ES-I3 (cell line): ENCODE results near the gene SLC35A5.
A peak's percentile ranks its signal among the peaks of the same experiment; 100 is the strongest.
"Not testable (repeated sequence)": the region's sequence is repeated elsewhere in the genome, so short reads cannot be mapped to it uniquely, and the experiment has no call there.

Experiments used
- H3K36me3 ChIP-seq: 2 replicates; pipeline ENCODE4 v1.6.1; 2013; ENCODE audit warnings: mild to moderate bottlenecking, low read length, control low read depth, moderate library complexity; ENCODE audit not compliant: insufficient read depth
- H3K4me1 ChIP-seq: 2 replicates; pipeline ENCODE4 v1.6.1; 2013; ENCODE audit warnings: mild to moderate bottlenecking, control low read depth, low read length; ENCODE audit not compliant: insufficient read depth
- H3K9ac ChIP-seq: 2 replicates; pipeline ENCODE4 v1.6.1; 2013; ENCODE audit warnings: low read depth, mild to moderate bottlenecking, low read length, moderate library complexity
- H3K9me3 ChIP-seq: 2 replicates; pipeline ENCODE4 v1.6.1; 2013; ENCODE audit warnings: mild to moderate bottlenecking, low read length, moderate library complexity; ENCODE audit not compliant: control insufficient read depth, insufficient read depth

Gene SLC35A5, protein sequence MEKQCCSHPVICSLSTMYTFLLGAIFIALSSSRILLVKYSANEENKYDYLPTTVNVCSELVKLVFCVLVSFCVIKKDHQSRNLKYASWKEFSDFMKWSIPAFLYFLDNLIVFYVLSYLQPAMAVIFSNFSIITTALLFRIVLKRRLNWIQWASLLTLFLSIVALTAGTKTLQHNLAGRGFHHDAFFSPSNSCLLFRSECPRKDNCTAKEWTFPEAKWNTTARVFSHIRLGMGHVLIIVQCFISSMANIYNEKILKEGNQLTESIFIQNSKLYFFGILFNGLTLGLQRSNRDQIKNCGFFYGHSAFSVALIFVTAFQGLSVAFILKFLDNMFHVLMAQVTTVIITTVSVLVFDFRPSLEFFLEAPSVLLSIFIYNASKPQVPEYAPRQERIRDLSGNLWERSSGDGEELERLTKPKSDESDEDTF

DNA sequence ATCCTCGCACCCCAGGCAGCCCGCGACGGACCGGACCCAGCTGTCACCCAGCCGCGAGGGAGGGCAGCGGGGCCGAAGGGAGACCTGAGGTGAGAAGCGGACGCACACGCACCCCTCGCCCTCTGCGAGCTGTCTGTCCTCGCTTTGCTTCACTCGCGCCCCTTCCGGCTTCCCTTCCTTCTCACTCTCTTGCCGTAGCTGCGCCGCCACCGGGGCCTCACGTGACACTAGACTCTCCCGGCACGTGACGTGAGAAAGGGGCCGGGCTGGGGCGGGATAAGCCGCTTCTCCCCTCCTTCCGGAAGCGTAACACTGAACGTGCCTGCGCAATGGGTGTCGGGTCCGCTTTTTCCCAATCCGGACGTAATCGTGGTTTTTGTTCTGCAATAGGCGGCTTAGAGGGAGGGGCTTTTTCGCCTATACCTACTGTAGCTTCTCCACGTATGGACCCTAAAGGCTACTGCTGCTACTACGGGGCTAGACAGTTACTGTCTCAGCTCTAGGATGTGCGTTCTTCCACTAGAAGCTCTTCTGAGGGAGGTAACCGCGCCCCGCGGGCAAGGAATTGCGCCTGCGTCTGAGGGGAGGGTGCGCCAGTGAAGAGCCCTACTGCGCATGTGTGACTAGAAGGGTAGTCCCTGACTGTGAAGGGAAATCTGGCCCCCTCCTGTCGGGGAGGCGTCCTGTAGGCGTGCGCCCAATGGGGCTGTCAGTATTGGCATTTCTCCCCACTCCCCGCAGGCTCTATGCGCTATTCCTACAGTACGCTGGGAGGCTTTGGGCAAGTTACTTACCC is at the start of gene SLC35A5, which contains the start of gene ATG3:
SLC35A5 (plus strand) TSS at position 312 of the 796 bp plus-strand sequence. CDS start 1,359 bp downstream, outside the sequence.
ATG3 (minus strand) TSS at position 229 of the 796 bp plus-strand sequence. CDS start 434 bp downstream, outside the sequence.
- H3K9me3 ChIP-seq: no peaks in the 10 kb centered on the region
- no peaks in the 10 kb centered on the region; the same call in 1 of the 2 replicates for H3K36me3 ChIP-seq
- H3K9ac ChIP-seq: peak within 1 kb of the TSS; percentile 84
- peaks cover 25% of the 10 kb centered on the region for H3K4me1 ChIP-seq

DNA sequence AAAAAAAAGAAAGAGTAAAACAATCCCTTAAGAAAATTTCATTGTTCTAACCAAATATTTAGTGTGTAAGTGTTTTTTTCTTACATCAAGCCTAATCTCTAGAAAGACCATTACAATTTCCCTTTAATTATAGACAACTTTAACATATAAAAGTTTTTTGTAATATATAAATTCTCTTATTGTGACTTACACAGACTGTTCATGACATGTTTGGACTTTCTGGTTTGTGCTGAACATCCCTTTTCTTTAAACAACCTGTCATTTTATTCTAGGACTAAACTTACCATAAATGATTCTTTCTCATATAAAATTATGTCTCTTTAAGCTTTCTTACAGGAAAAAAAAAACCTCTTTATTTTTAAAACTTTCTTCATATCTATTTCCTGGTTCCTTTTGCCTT is 49.5 kb upstream of the SLC35A5 start:
- Histone ChIP-seq H3K4me1 (no peaks in the 10 kb centered on the region; the same call in 1 of the 2 replicates), H3K36me3 (no peaks in the 10 kb centered on the region), H3K9ac (no peak overlapping the region), H3K9me3 (peaks cover 21% of the 10 kb centered on the region; the same call in 1 of the 2 replicates)

DNA sequence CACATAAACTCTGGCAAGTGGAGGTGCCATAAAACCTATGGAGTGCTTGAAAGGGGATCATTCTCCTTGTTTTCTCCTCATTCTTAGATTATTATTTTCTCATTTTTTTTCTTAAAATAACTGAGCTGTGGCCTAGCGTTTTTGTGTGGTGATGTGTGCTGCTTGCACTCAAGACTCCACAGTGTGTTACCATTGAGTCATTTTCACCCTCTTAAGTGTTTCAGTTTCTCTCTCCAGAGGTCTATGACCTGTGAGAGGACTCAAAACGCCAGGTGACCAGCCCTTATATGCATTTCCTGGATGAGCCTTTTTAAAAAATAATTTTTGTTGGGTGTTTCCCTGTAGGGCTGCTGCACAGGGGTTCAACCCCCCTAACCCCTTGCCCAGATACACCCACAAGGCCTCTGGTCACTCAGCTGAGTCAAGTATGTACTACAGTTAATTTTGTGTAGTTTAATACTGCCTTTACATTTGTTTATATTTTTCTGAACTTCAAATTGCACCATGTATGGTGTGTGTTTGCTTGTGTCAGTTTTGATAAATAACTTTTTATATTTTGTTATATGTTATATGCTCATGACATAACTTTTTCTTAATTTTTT is 47.2 kb upstream of the SLC35A5 start:
- H3K4me1 ChIP-seq: no peaks in the 10 kb centered on the region; the same call in 1 of the 2 replicates
- peaks cover 21% of the 10 kb centered on the region; the same call in 1 of the 2 replicates for H3K9me3 ChIP-seq
- no peaks in the 10 kb centered on the region for H3K36me3 ChIP-seq
- no peak overlapping the region for H3K9ac ChIP-seq

DNA sequence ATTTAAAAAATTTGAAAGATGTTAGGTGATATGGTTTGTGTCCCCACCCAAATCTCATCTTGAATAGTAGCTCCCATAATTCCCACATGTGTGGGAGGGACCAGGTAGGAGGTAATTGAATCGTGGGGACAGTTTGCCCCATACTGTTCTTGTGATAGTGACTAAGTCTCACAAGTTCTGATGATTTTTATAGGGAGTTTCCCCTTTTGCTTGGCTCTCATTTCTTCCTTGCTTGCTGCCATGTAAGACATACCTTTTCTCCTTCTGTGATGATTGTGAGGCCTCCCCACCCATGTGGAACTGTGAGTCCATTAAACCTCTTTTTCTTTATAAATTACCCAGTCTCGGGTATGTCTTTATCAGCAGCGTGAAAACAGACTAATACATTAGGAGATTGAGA is 42.9 kb upstream of the SLC35A5 start:
- H3K9me3 ChIP-seq, H3K4me1 ChIP-seq, H3K36me3 ChIP-seq, H3K9ac ChIP-seq: not testable (repeated sequence)

DNA sequence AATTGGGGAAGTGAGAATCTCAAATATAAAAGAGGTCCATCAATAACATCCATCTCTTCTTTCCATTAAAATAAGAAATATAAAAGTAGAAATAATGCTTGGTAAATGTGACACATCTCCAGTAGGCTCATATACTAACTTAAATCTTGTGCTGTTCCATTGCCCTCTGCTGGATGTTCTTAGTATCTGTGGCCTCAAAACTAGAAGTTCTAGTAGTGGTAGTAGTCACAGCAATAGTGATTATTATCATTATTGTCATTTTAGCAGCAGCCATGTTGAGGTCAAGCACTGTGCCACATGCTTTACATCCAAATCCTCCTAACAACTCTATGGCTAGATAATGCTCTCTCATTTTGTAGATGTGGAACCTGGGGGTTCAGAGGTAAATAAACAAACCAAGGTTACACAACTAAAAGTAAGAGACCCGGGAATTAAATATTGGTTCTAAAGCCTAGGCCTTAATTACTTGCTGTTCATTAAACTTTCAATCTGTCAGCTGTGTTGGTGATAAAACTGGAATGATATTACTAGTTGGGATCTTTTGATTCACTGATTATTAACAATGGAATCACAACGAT is 42.3 kb upstream of the SLC35A5 start:
- H3K4me1 ChIP-seq: peaks cover 3% of the 10 kb centered on the region; the same call in 1 of the 2 replicates
- H3K9me3 ChIP-seq: no peaks in the 10 kb centered on the region; the same call in 1 of the 2 replicates
- no peaks in the 10 kb centered on the region for H3K36me3 ChIP-seq
- H3K9ac ChIP-seq: no peak overlapping the region

DNA sequence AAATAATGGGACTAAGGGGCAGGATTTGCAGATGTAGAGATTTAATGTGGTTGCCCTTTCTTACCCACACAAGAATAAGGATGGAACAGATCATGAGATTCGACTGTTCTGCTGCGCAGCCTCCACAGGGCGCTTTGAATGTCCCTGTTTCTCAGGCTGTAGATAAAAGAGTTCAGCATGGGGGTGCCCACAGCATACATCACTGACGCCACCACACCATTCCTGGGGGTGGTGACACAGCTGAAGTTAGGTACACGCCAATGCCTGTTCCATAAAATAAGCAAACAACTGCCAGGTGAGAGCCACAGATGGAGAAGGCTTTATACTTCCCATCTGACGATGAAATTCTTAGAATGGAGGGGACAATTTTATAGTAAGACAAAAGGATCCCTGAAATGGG is 37.7 kb upstream of the SLC35A5 start:
- H3K4me1 ChIP-seq, H3K36me3 ChIP-seq, H3K9me3 ChIP-seq, H3K9ac ChIP-seq: not testable (repeated sequence)

DNA sequence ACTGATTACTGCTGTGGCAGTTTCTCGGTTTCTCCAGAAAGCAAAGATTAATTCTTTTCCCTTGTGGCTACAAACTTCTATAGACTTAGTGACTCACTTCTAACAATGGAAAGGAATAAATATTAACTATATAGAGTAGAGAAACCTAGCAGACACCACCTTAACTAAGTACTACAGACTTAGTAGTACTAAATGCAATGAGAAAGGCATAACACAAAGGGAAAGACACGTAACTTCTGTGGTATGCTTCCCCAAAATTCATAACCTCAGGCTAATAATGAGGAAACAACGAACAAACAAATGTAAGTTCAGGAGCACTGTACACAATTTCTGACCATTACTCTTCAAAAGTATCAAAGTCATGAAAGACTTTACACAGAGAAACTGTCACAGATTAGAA is 31.3 kb upstream of the SLC35A5 start:
- H3K9ac ChIP-seq: no peak overlapping the region
- no peaks in the 10 kb centered on the region; the same call in 1 of the 2 replicates for H3K36me3 ChIP-seq
- H3K9me3 ChIP-seq: no peaks in the 10 kb centered on the region
- H3K4me1 ChIP-seq: no peaks in the 10 kb centered on the region

DNA sequence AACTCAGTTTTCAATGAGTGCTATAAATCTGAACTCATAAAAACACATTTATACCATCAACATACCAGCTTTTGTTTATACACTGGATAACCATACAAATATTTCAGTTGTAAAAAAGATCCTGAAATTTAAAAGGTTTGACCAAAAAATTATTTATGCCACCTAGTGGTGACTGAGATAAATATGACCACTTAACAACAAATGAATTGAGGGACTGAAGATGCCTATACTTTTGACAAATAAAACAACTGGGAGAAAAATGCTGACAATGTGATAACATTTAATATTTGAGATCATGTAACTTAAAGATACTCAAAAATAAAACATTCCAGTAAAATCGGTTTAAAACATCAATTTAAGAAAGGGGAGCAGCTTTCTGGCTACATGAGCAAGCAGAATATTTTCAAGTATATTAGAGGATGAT is 30.5 kb upstream of the SLC35A5 start:
- no peak overlapping the region for H3K9ac ChIP-seq
- no peaks in the 10 kb centered on the region for H3K9me3 ChIP-seq
- H3K4me1 ChIP-seq: no peaks in the 10 kb centered on the region
- no peaks in the 10 kb centered on the region; the same call in 1 of the 2 replicates for H3K36me3 ChIP-seq

DNA sequence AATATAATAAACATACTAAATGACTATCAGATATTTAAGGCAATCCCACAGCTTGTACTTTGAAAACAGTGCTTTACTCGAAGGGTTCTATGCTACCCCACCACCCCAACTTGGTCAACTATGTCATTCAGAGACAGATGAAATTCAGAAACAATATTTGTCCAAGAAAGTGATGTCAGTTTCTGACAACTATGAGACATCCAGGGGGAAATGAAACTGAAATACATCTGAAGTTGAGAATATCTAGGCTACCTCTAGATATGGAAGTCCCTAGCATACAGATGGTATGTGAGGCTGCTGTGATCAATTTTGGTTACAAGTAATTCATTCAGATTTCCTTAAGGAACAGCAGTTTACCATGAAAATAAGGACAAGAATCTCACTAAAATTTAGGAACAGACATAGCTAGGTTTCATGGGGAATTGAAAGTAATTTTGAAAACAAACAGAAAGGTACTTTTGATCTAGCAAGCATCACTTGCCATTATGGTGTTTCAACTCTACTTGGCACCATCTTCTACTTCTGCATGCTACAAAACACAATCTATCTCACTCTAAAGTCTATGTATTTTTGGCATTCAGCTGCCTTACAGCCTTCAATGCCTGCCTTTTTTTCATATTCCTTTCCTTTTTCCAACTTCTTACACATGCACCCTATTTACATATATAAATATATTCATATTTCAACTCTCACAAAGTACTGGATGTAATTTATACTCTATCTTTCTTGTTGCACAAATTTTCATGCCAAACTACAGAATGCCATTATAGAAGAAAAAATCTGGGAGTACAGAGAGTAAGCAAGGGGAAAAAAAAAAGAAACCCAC is 21.8 kb upstream of the SLC35A5 start:
- peaks cover 2% of the 10 kb centered on the region; the same call in 1 of the 2 replicates for H3K36me3 ChIP-seq

DNA sequence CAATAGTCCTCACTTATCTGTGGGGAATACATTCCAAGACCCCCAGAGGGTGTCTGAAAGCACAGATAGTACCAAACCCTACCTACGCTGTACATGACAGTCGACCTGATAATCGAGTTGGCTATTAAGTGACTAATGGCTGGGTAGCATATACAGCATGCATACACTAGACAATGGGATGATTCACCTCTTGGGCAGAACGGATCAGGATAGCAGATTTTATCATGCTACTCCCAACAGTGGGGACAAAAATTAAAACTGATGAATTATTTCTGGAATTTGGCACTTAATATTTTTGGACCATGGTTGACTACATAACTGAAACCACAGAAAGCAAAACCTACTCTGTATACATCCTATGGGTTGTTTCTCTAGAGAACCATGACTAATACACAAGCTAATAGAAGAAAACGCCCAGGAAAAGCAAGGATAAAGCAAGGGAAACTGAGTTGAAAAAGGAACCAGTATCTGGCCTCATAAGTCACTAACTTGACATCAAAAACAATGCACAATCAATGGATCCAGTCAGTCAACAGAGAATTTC is 15.6 kb upstream of the SLC35A5 start:
- no peaks in the 10 kb centered on the region for H3K9me3 ChIP-seq
- no peaks in the 10 kb centered on the region for H3K4me1 ChIP-seq
- no peak overlapping the region for H3K9ac ChIP-seq
- no peaks in the 10 kb centered on the region; the same call in 1 of the 2 replicates for H3K36me3 ChIP-seq

More for the DNA sequence above, 21.8 kb upstream of the SLC35A5 start:
- Histone ChIP-seq H3K4me1 (no peaks in the 10 kb centered on the region), H3K9ac (no peak overlapping the region), H3K9me3 (no peaks in the 10 kb centered on the region)

DNA sequence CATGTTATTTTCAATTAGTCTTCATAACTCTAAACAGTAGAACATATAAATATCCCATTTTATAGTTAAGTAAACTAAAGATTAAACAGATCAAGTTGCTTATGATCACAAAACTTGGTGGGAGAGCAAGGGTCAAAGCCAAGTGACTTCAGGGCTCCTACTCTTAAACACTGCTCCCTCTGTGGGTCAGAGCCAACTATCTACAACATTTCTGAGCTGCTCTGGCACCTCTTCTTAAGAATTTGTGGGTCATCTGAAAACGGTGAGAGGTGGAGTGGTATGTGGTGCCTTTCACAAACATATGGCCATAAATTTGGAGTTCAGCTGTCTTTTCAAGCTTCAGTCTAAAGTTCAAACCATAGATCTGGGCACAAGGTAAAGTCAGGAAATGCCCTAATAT is 11.0 kb upstream of the SLC35A5 start:
- H3K9ac ChIP-seq: no peak overlapping the region
- no peaks in the 10 kb centered on the region; the same call in 1 of the 2 replicates for H3K36me3 ChIP-seq
- H3K4me1 ChIP-seq: no peaks in the 10 kb centered on the region

DNA sequence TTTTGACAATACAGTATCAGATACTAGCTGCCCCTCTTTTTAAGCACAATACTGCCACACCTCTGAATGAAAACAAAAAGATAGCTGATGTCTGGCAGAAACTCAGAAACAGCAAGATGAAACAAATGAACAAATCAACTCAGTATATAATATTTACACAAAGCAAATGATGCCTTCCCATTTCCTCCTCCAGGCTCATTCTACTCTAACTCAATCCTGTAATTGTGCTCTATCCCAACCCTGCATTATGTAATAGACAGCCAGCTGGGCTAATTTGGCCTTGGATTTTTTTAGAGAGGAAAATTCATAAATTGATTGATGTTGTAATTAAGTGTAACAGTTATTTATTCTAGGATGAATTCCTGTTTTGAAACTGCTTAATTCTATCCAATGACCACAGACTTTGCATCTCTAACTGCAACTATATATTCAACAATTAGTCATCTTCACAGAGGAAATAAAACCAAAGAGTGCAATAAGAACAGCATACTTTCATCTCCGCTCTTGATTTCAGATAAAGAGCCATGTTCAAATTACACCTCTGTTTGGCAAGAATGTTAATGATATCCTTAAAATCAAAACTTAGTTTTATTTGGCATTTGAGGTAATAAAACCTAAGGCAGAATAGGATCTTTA is 6.2 kb upstream of the SLC35A5 start:
- Histone ChIP-seq H3K36me3 (no peaks in the 10 kb centered on the region; the same call in 1 of the 2 replicates), H3K9me3 (peaks cover 2% of the 10 kb centered on the region; the same call in 1 of the 2 replicates), H3K9ac (no peak overlapping the region), H3K4me1 (0 out of 2 replicates have a peak, but pooled peaks cover 3% of the 10 kb centered on the region)

More for the DNA sequence above, 11.0 kb upstream of the SLC35A5 start:
- peaks cover 2% of the 10 kb centered on the region; the same call in 1 of the 2 replicates for H3K9me3 ChIP-seq
